Neural cell (in vitro differentiated cells): ENCODE results near the gene STK24. TPM values are rescaled to one million over a fixed set of nuclear protein-coding genes. Genes with fewer than 3 reads are reported as not detected.

Experiments
- H2AFZ ChIP-seq: fragments of 200-600, 300-800 bp; sonication (generic), shearing (Covaris generic); 2 replicates; pipeline ENCODE4 v1.6.0; 2014; ENCODE audit warnings: low read depth, mild to moderate bottlenecking, antibody characterized with exemption, low read length, moderate library complexity
- H3F3A ChIP-seq: fragments of 200-600 bp; shearing (Covaris generic); 2 replicates; pipeline ENCODE4 v1.6.1; 2016; ENCODE audit warnings: mild to moderate bottlenecking, moderate library complexity, mixed read lengths, antibody characterized with exemption, low read length; ENCODE audit not compliant: insufficient read depth, poor library complexity, severe bottlenecking
- H3K27ac ChIP-seq: fragments of 200-600, 300-800 bp; sonication (generic), shearing (Covaris generic); 2 replicates; pipeline ENCODE4 v1.5.1; 2014; ENCODE audit warnings: mild to moderate bottlenecking, low read length, moderate library complexity
- H3K27me3 ChIP-seq: fragments of 300-800, 200-600 bp; sonication (generic), shearing (Covaris generic); 2 replicates; pipeline ENCODE4 v1.6.0; 2014; ENCODE audit warnings: mild to moderate bottlenecking, low read depth, low read length, moderate library complexity; ENCODE audit not compliant: insufficient read depth
- H3K36me3 ChIP-seq: fragments of 300-800, 200-600 bp; sonication (generic), shearing (Covaris generic); 2 replicates; pipeline ENCODE4 v1.5.1; 2014; ENCODE audit warnings: mild to moderate bottlenecking, antibody characterized with exemption, low read length, moderate library complexity; ENCODE audit not compliant: insufficient read depth
- H3K4me2 ChIP-seq: fragments of 300-800, 200-600 bp; sonication (generic), shearing (Covaris generic); 2 replicates; pipeline ENCODE4 v1.6.0; 2014; ENCODE audit warnings: mild to moderate bottlenecking, low read length
- H3K4me3 ChIP-seq: fragments of 300-800, 200-600 bp; sonication (generic), shearing (Covaris generic); 2 replicates; pipeline ENCODE4 v1.5.1; 2014; ENCODE audit warnings: mild to moderate bottlenecking, low read length, moderate library complexity
- H3K79me2 ChIP-seq: fragments of 200-600 bp; shearing (Covaris generic); replicated peaks from 2 replicates; pipeline ENCODE4 v1.6.0; 2014; ENCODE audit warnings: mild to moderate bottlenecking, low read length, moderate library complexity; ENCODE audit not compliant: insufficient read depth
- H3K9ac ChIP-seq: fragments of 300-800, 200-600 bp; sonication (generic), shearing (Covaris generic); 2 replicates; pipeline ENCODE4 v1.6.1; 2016; ENCODE audit warnings: mild to moderate bottlenecking, low read length, mixed read lengths
- H3K9me2 ChIP-seq: fragments of 200-600 bp; shearing (Covaris generic); 2 replicates; pipeline ENCODE4 v1.6.1; 2016; ENCODE audit warnings: mild to moderate bottlenecking, low read length, mixed read lengths; ENCODE audit not compliant: insufficient read depth
- H3K9me3 ChIP-seq: fragments of 200-600, 300-800 bp; sonication (generic), shearing (Covaris generic); 2 replicates; pipeline ENCODE4 v1.6.1; 2016; ENCODE audit warnings: mild to moderate bottlenecking, mixed run types, low read length, moderate library complexity, mixed read lengths
- H4K20me1 ChIP-seq: fragments of 200-600 bp; shearing (Covaris generic); 2 replicates; pipeline ENCODE4 v1.6.1; 2016; ENCODE audit warnings: mild to moderate bottlenecking, mixed run types; ENCODE audit not compliant: insufficient read depth
- EP300 ChIP-seq: fragments of 450-650 bp; conservative IDR thresholded peaks from 2 replicates; pipeline ENCODE4 v1.6.1; 2014; ENCODE audit warnings: antibody characterized with exemption, mild to moderate bottlenecking, moderate library complexity; ENCODE audit not compliant: poor library complexity, severe bottlenecking
- EZH2 ChIP-seq: fragments of 200-600, 300-800 bp; shearing (Covaris generic), sonication (generic); IDR thresholded peaks from 2 replicates; pipeline ENCODE4 v1.6.1; 2014; ENCODE audit warnings: antibody characterized with exemption, low read length, borderline replicate concordance, mild to moderate bottlenecking; ENCODE audit not compliant: insufficient read depth, poor library complexity, severe bottlenecking
- MXI1 ChIP-seq: fragments of 450-650 bp; conservative IDR thresholded peaks from 2 replicates; pipeline ENCODE4 v1.6.1; 2014; ENCODE audit warnings: antibody characterized with exemption, mild to moderate bottlenecking; ENCODE audit not compliant: poor library complexity, severe bottlenecking
- POLR2AphosphoS5 ChIP-seq: IDR thresholded peaks from 2 replicates; pipeline ENCODE4 v1.6.1; 2012
- RAD21 ChIP-seq: fragments of 450-650 bp; conservative IDR thresholded peaks from 2 replicates; pipeline ENCODE4 v1.6.1; 2014; ENCODE audit warnings: antibody characterized with exemption, mild to moderate bottlenecking, moderate library complexity
- REST ChIP-seq: IDR thresholded peaks from 2 replicates; pipeline ENCODE4 v1.6.1; 2012; ENCODE audit warnings: borderline replicate concordance
- SMC3 ChIP-seq: fragments of 450-650 bp; conservative IDR thresholded peaks from 2 replicates; pipeline ENCODE4 v1.6.1; 2014; ENCODE audit warnings: antibody characterized with exemption, mild to moderate bottlenecking, moderate library complexity; ENCODE audit not compliant: poor library complexity
- TAF1 ChIP-seq: IDR thresholded peaks from 2 replicates; pipeline ENCODE4 v1.6.1; 2012; ENCODE audit warnings: low read depth
- polyA plus RNA-seq: library from polyadenylated mRNA; depleted of rRNA; stranded (reverse); fragments of >200 nt; gene quantifications from 2 replicates; pipeline ENCODE4 v1.2.3, GENCODE V29; 2014
- TF ChIP-seq, protein P1 (sequence below): fragments of 450-650 bp; IDR thresholded peaks from 2 replicates; pipeline ENCODE4 v1.5.1; 2014; ENCODE audit warnings: antibody characterized with exemption, mild to moderate bottlenecking, moderate library complexity; ENCODE audit not compliant: poor library complexity, severe bottlenecking

The STK24 gene
- polyA plus RNA-seq, 1 donor from 2014 or later, result 66.0 TPM

DNA sequence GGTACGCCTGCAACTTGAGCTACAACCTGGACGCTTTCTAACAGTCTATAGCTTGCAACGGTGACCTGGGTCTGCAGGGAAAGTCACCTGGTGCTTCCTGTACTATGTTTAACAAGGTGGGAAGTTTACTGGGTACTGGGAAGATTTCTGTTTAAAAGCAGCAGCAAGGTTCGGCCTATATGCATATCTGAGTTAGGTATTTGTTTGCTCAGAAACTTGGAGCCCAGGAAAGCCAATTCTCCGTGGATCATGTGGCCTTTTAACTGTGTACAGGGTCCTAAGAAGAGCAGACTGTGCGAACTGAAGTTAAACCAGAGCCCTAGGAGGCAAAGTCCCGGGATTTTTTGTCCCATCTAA is 103.1 kb downstream of the STK24 start:
- Histone ChIP-seq H3K4me2 (no peak overlapping the region), H4K20me1 (no peaks in the 10 kb centered on the region), H3K4me3 (no peak overlapping the region), H3K9ac (no peak overlapping the region), H3F3A (no peaks in the 10 kb centered on the region), H3K79me2 (no peaks in the 10 kb centered on the region), H3K9me2 (no peaks in the 10 kb centered on the region), H3K9me3 (no peaks in the 10 kb centered on the region), H3K36me3 (no peaks in the 10 kb centered on the region), H3K27me3 (no peaks in the 10 kb centered on the region), H3K27ac (no peak overlapping the region), H2AFZ (no peak overlapping the region)
- no peak for TF ChIP-seq TAF1
- no peak for TF ChIP-seq EP300
- TF ChIP-seq, protein P1, sequence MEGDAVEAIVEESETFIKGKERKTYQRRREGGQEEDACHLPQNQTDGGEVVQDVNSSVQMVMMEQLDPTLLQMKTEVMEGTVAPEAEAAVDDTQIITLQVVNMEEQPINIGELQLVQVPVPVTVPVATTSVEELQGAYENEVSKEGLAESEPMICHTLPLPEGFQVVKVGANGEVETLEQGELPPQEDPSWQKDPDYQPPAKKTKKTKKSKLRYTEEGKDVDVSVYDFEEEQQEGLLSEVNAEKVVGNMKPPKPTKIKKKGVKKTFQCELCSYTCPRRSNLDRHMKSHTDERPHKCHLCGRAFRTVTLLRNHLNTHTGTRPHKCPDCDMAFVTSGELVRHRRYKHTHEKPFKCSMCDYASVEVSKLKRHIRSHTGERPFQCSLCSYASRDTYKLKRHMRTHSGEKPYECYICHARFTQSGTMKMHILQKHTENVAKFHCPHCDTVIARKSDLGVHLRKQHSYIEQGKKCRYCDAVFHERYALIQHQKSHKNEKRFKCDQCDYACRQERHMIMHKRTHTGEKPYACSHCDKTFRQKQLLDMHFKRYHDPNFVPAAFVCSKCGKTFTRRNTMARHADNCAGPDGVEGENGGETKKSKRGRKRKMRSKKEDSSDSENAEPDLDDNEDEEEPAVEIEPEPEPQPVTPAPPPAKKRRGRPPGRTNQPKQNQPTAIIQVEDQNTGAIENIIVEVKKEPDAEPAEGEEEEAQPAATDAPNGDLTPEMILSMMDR, result no peak
- TF ChIP-seq RAD21, result no peak
- no peak for TF ChIP-seq SMC3
- no peak for TF ChIP-seq EZH2
- no peak for TF ChIP-seq POLR2AphosphoS5
- no peak for TF ChIP-seq REST
- TF ChIP-seq MXI1, result no peak

DNA sequence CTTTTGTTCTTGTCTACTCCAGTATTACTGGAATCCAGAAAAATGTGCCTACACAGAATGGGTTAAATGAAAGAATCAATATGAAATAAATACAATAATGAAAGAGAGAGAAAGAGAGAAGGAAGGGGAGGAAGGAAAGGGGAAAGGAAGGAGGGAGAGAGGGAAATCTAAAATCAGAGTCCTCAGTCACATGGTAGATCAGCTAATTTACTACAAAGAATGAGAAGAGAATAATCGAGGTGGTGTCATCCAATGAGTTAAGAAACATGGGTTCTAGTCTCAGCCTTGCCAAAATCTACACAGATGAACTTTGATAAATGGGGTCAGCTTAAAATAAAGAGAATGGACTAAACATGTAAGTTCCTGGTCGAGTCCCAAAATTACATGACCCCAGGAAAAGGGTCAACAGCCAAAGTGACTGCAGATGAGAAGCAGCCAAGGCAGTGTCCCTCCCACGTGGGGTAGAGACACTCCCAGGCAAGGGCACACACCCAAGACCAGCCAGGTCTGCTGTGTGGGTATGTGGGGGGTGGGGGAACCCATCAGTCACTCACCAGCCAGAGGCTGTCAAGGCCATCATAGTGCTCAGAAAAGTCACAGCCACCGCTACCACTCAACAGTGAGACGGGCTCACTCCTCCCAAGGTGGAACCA is 103.6 kb downstream of the STK24 start:
- Histone ChIP-seq H2AFZ (no peak overlapping the region), H3F3A (no peaks in the 10 kb centered on the region), H3K9me3 (no peaks in the 10 kb centered on the region), H3K79me2 (no peaks in the 10 kb centered on the region), H3K36me3 (no peaks in the 10 kb centered on the region), H4K20me1 (no peaks in the 10 kb centered on the region), H3K9ac (no peak overlapping the region), H3K4me2 (no peak overlapping the region), H3K9me2 (no peaks in the 10 kb centered on the region), H3K27ac (no peak overlapping the region), H3K27me3 (no peaks in the 10 kb centered on the region), H3K4me3 (no peak overlapping the region)
- TF ChIP-seq SMC3, result no peak
- TF ChIP-seq TAF1, result no peak
- no peak for TF ChIP-seq EP300
- no peak for TF ChIP-seq REST
- no peak for TF ChIP-seq RAD21
- TF ChIP-seq MXI1, result no peak
- TF ChIP-seq EZH2, result no peak
- TF ChIP-seq, protein P1, result no peak
- no peak for TF ChIP-seq POLR2AphosphoS5
